ENCODE data around the gene STEAP1.

STEAP1 gene

DNA sequence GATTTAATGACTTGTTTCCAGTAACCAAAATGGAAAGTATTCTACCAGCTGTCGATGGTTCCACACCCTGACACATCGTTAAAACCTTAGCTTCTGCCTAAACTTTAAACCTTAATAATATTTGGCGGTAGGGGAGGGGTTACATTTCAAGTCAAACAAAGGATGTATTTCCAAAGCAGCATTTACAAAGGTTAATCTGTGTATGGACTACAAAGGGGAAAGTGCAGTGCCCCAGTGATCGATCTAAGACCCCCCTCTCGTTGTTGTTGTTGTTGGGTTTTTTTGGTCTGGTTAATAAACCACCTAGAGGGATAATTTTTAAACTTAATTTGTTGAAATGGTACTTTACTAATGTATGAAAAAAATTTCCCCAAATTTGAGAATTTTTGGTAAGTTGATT is 56.2 kb downstream of the STEAP1 start:
- Histone ChIP-seq H3F3A (ENCODE audit: control insufficient read depth, insufficient read depth) (no peaks in the 10 kb centered on the region), H3K4me1 (ENCODE audit: control insufficient read depth, low read length) (no peaks in the 10 kb centered on the region), H3K4me3 (ENCODE audit: low read length) (no peak overlapping the region), H3K9me2 (replicated peaks; ENCODE audit: control insufficient read depth, low read length) (no peaks in the 10 kb centered on the region), H3K36me3 (ENCODE audit: control insufficient read depth, low read length) (no peaks in the 10 kb centered on the region), H3K27me3 (ENCODE audit: control insufficient read depth, low read length) (no peaks in the 10 kb centered on the region), H3K9me3 (ENCODE audit: control insufficient read depth, insufficient read depth, low read length) (no peaks in the 10 kb centered on the region), H4K20me1 (ENCODE audit: control insufficient read depth, insufficient read depth, low read depth, low read length) (no peaks in the 10 kb centered on the region), H3K79me2 (ENCODE audit: control insufficient read depth, low read length) (no peaks in the 10 kb centered on the region), H3K4me2 (ENCODE audit: low read length) (no peak overlapping the region), H3K27ac (ENCODE audit: low read depth, low read length) (no peak overlapping the region)
- TF ChIP-seq EZH2phosphoT487 (IDR thresholded peaks at IDR 0.05; ENCODE audit: borderline replicate concordance, low read length), result no peak
- TF ChIP-seq, protein P1, sequence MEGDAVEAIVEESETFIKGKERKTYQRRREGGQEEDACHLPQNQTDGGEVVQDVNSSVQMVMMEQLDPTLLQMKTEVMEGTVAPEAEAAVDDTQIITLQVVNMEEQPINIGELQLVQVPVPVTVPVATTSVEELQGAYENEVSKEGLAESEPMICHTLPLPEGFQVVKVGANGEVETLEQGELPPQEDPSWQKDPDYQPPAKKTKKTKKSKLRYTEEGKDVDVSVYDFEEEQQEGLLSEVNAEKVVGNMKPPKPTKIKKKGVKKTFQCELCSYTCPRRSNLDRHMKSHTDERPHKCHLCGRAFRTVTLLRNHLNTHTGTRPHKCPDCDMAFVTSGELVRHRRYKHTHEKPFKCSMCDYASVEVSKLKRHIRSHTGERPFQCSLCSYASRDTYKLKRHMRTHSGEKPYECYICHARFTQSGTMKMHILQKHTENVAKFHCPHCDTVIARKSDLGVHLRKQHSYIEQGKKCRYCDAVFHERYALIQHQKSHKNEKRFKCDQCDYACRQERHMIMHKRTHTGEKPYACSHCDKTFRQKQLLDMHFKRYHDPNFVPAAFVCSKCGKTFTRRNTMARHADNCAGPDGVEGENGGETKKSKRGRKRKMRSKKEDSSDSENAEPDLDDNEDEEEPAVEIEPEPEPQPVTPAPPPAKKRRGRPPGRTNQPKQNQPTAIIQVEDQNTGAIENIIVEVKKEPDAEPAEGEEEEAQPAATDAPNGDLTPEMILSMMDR (IDR thresholded peaks at IDR 0.05; ENCODE audit: low read depth, low read length, poor library complexity, severe bottlenecking), result no peak

DNA sequence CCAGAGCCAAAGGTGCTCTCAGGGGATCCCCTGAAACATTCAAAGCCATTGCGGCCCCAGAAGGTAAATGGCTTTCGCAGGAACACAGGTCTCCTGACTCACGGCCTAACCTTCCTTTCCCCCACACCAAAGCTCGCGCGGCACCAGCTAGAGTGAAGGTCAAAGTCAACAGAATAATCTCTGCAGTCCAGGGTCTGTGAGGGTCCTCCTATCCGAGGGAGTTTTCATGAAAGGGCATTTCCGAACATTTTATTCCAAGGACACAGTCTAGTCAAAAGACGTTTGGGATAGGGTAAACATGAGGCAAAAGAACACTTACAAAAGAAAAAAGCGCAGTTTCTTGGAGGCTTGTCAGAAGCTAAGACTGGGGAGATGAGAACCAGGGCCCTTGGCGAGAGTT is 56.7 kb downstream of the STEAP1 start:
- H3K79me2 ChIP-seq (ENCODE audit: control insufficient read depth, low read length), result no peaks in the 10 kb centered on the region
- no peak overlapping the region for H3K4me3 ChIP-seq (ENCODE audit: low read length)
- H4K20me1 ChIP-seq (ENCODE audit: control insufficient read depth, insufficient read depth, low read depth, low read length), result no peaks in the 10 kb centered on the region
- H3K4me1 ChIP-seq (ENCODE audit: control insufficient read depth, low read length), result no peaks in the 10 kb centered on the region
- no peak overlapping the region for H3K4me2 ChIP-seq (ENCODE audit: low read length)
- no peak overlapping the region for H3K27ac ChIP-seq (ENCODE audit: low read depth, low read length)
- H3K36me3 ChIP-seq (ENCODE audit: control insufficient read depth, low read length), result no peaks in the 10 kb centered on the region
- no peaks in the 10 kb centered on the region for H3K9me2 ChIP-seq (replicated peaks; ENCODE audit: control insufficient read depth, low read length)
- no peaks in the 10 kb centered on the region for H3K27me3 ChIP-seq (ENCODE audit: control insufficient read depth, low read length)
- no peaks in the 10 kb centered on the region for H3K9me3 ChIP-seq (ENCODE audit: control insufficient read depth, insufficient read depth, low read length)
- H3F3A ChIP-seq (ENCODE audit: control insufficient read depth, insufficient read depth), result no peaks in the 10 kb centered on the region
- TF ChIP-seq, protein P1 (IDR thresholded peaks at IDR 0.05; ENCODE audit: low read depth, low read length, poor library complexity, severe bottlenecking), result no peak
- no peak for TF ChIP-seq EZH2phosphoT487 (IDR thresholded peaks at IDR 0.05; ENCODE audit: borderline replicate concordance, low read length)

DNA sequence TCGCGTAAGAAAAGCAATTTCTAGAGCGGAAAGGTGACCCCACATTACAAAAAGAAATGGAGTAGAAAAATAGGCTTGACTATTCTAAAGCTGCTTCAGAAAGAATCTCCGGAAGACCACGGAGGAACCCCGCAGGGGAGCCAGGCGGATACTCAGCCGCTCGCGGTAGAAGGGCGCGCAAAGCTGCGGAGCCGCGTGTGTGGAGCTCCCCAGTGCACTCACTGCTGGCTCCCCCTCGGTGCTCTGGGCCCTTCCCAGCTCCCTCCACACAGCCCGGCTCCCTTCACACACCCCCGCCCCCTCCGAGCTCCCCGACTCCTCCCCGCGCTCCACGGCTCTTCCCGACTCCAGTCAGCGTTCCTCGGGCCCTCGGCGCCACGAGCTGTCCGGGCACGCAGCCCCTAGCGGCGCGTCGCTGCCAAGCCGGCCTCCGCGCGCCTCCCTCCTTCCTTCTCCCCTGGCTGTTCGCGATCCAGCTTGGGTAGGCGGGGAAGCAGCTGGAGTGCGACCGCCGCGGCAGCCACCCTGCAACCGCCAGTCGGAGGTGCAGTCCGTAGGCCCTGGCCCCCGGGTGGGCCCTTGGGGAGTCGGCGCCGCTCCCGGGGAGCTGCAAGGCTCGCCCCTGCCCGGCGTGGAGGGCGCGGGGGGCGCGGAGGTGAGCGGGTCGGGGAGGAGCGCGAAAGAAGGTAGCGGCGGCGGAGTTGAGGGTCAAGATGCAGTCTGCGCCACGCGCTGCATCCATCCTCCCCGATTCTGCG is 57.3 kb downstream of the STEAP1 start, which contains the start of gene STEAP2:
STEAP2 (plus strand) TSS at position 350 of the 758 bp plus-strand sequence. CDS start 13,343 bp downstream, outside the sequence.
- Histone ChIP-seq H3K79me2 (ENCODE audit: control insufficient read depth, low read length) (no peaks in the 10 kb centered on the region), H3F3A (ENCODE audit: control insufficient read depth, insufficient read depth) (no peaks in the 10 kb centered on the region), H3K4me1 (ENCODE audit: control insufficient read depth, low read length) (no peaks in the 10 kb centered on the region), H3K4me2 (ENCODE audit: low read length) (no peak within 1 kb of the TSS), H3K9me2 (replicated peaks; ENCODE audit: control insufficient read depth, low read length) (no peaks in the 10 kb centered on the region), H4K20me1 (ENCODE audit: control insufficient read depth, insufficient read depth, low read depth, low read length) (no peaks in the 10 kb centered on the region), H3K27ac (ENCODE audit: low read depth, low read length) (no peak within 1 kb of the TSS), H3K4me3 (ENCODE audit: low read length) (no peak within 1 kb of the TSS), H3K27me3 (ENCODE audit: control insufficient read depth, low read length) (no peaks in the 10 kb centered on the region), H3K36me3 (ENCODE audit: control insufficient read depth, low read length) (no peaks in the 10 kb centered on the region), H3K9me3 (ENCODE audit: control insufficient read depth, insufficient read depth, low read length) (no peaks in the 10 kb centered on the region)
- TF ChIP-seq, protein P1 (IDR thresholded peaks at IDR 0.05; ENCODE audit: low read depth, low read length, poor library complexity, severe bottlenecking), result no peak
- TF ChIP-seq EZH2phosphoT487 (IDR thresholded peaks at IDR 0.05; ENCODE audit: borderline replicate concordance, low read length), result no peak
